Kidney epithelial cell (primary cell): ENCODE measurements around the gene NPW. TPM values are rescaled to one million over a fixed set of nuclear protein-coding genes. Genes with fewer than 3 reads are reported as not detected.
"Not testable (repeated sequence)": the region's sequence is repeated elsewhere in the genome, so short reads cannot be mapped to it uniquely, and the experiment has no call there.

Source experiments
- DNase-seq: peaks from one replicate; pipeline ENCODE4 v3.0.0-alpha.2; 2010; ENCODE audit warnings: low read depth
- H3K27me3 ChIP-seq: 2 replicates; pipeline ENCODE4 v1.6.0; 2011; ENCODE audit warnings: low read length; ENCODE audit not compliant: control insufficient read depth, insufficient read depth
- H3K36me3 ChIP-seq: 2 replicates; pipeline ENCODE4 v1.5.1; 2011; ENCODE audit warnings: low read length; ENCODE audit not compliant: control insufficient read depth, insufficient read depth
- H3K4me3 ChIP-seq: 2 replicates; pipeline ENCODE4 v1.5.1; 2011; ENCODE audit warnings: low read depth, mild to moderate bottlenecking, control low read depth, low read length
- CTCF ChIP-seq: IDR thresholded peaks from 2 replicates; pipeline ENCODE4 v1.5.1; 2011; ENCODE audit warnings: mild to moderate bottlenecking, moderate library complexity, low read length, control low read depth, inconsistent platforms; ENCODE audit not compliant: insufficient read depth, poor library complexity, severe bottlenecking
- total RNA-seq: library from RNA; depleted of rRNA; stranded (reverse); fragments of >200 nt; gene quantifications from 2 replicates; pipeline ENCODE4 v1.2.3, GENCODE V29; 2015

The NPW gene
- total RNA-seq, 1 donor from 2014 or later: not detected

GRCh38 chr16:2030036-2030435 is 10.5 kb downstream of the NPW start:
- Histone ChIP-seq H3K27me3 (no peaks in the 10 kb centered on the region), H3K36me3 (no peaks in the 10 kb centered on the region), H3K4me3 (no peak overlapping the region)
- no peak for TF ChIP-seq CTCF
- no peak for DNase-seq

- no peaks in the 10 kb centered on the region for H3K36me3 ChIP-seq
- no peak for TF ChIP-seq CTCF
- no peaks in the 10 kb centered on the region for H3K27me3 ChIP-seq
- no peak overlapping the region for H3K4me3 ChIP-seq
- no peak for DNase-seq
Measured at GRCh38 chr16:2031081-2031577, 11.5 kb downstream of the NPW start.

DNA sequence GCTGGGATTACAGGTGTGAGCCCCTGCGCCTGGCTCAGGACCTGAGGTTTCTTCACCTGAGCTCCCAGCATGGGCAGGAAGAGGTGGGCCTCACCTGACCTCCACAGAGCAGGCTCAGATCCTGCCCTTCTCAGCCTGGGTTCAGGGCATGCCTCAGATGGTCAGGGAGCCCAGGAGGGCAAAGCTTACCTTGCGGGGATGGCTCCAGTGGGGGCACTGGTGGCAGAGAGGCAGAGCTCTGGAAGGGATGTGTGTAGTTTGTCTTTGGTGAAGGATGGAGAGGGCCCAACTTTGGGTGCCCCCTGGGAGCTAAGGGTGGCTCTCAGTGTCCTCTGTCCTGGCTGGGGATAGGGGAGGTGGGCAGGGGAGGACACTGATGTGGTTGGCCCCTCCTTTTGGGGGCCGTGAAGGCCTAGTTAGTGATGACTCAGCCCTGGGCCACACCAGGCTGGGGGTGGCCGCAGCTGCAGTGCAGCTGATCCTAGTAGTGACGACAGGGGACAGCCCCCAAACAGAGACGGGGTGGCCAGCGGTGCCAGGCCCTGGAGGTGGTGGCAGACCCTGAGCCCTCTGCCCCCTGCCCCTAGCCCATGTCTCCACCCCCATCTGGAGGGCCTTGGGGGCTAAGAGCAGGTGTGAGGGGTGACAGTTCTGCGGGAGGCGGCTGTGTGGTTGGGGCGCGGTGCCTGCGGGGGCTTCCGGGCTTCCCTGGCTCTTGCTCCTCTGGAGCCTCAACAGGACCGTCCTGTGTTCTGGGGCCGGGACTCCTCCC is 12.9 kb downstream of the NPW start:
- H3K27me3 ChIP-seq: no peaks in the 10 kb centered on the region
- H3K4me3 ChIP-seq: no peak overlapping the region
- DNase-seq: no peak
- H3K36me3 ChIP-seq: no peaks in the 10 kb centered on the region
- TF ChIP-seq CTCF: no peak

GRCh38 chr16:2033057-2033908 is 13.7 kb downstream of the NPW start:
- H3K4me3 ChIP-seq: peak overlapping the region; percentile 8
- H3K36me3 ChIP-seq: no peaks in the 10 kb centered on the region
- DNase-seq: no peak
- no peak for TF ChIP-seq CTCF
- H3K27me3 ChIP-seq: no peaks in the 10 kb centered on the region

- peak overlapping the region; percentile 8 for H3K4me3 ChIP-seq
- DNase-seq, H3K27me3 ChIP-seq, H3K36me3 ChIP-seq: not testable (repeated sequence)
Measured at GRCh38 chr16:2033909-2034695, 14.5 kb downstream of the NPW start.
